ENCODE measurements around the gene CLN3. TPM values are rescaled to one million over a fixed set of nuclear protein-coding genes. Genes with fewer than 3 reads are reported as not detected.

The CLN3 gene
- total and polyA plus RNA-seq, 2 of the 13 experiments (the other 11 are each of a cell fraction or from before 2014, with no cell fraction given), result 23.4 to 46.8 TPM

- H3K9me3 ChIP-seq (ENCODE audit: low read length), result no peaks in the 10 kb centered on the region
- H3K79me2 ChIP-seq (ENCODE audit: insufficient read depth, low read length), result no peaks in the 10 kb centered on the region
- no peak overlapping the region for H2AFZ ChIP-seq (ENCODE audit: low read length)
- BruUV-seq (replicated peaks), result TSS peak; percentile 54
- in situ Hi-C loops (cut with HindIII; ENCODE audit: extremely low pct_ligation_motif_present, low pct_unique_long_range_greater_than_20kb), result no loop called here
- 8% methylated on average over 11 of the region's 11 CpGs for WGBS (ENCODE audit: low lambda C conversion rate)
- ChIA-PET CTCF (ENCODE audit: low intra/inter-chr PET ratio, low total read pairs) (no interaction called here), POLR2A (interaction anchor here (0.6 to 3.0 kb wide), 12 partner anchors 8 to 365 kb away, joined by 3 to 23 read pairs (median 4); partner anchors contain the start of genes CLN3, NUPR1, SULT1A1 and SULT1A2)
- no peaks in the 10 kb centered on the region for H4K20me1 ChIP-seq (ENCODE audit: insufficient read depth, low read length)
- DNase-seq (ENCODE audit: low spot score), result peak; percentile 99
- H3K4me3 ChIP-seq (replicated peaks in 1 of 3; ENCODE audit: insufficient read depth in 1 of 3, low read depth in 2 of 3, low read length in 3 of 3), result peak overlapping the region in 2 of 3 experiments; percentile 26 to 27; a peak in 4 of 6 replicates
- peak overlapping the region; percentile 80 for H3K27ac ChIP-seq (ENCODE audit: extremely low read length, insufficient read depth, low read length)
- H3K27me3 ChIP-seq (ENCODE audit: control insufficient read depth in 1 of 2, insufficient read depth in 2 of 2, low read length in 2 of 2), result no peaks in the 10 kb centered on the region
- H3K4me2 ChIP-seq (ENCODE audit: low read depth, low read length), result peak overlapping the region; percentile 72
- peak; percentile 99 for FAIRE-seq
- peak overlapping the region; percentile 31; the same call in 1 of the 2 replicates for H3K9ac ChIP-seq (ENCODE audit: insufficient read depth, low read depth, low read length)
- ATAC-seq, result peak; percentile 90
- intact Hi-C loops (cut with micrococcal nuclease; ENCODE audit: unreplicated experiment), result no loop called here
- peaks cover 74% of the 10 kb centered on the region for H3K4me1 ChIP-seq (ENCODE audit: insufficient read depth, low read length)
- no peaks in the 10 kb centered on the region for H3K36me3 ChIP-seq (replicated peaks in 1 of 2; ENCODE audit: control insufficient read depth in 1 of 2, insufficient read depth in 2 of 2, low read length in 2 of 2)
- TF ChIP-seq ZNF432 (CRISPR knock-in tag; IDR thresholded peaks at IDR 0.05; ENCODE audit: borderline replicate concordance) (no peak), ZNF7 (CRISPR knock-in tag; IDR thresholded peaks at IDR 0.05) (no peak; the same call in 1 of the 2 replicates), ZEB1 (IDR thresholded peaks at IDR 0.05; ENCODE audit: insufficient replicate concordance, low read depth) (peak; percentile 93), ONECUT2 (CRISPR knock-in tag; IDR thresholded peaks at IDR 0.05) (no peak), CENPX (CRISPR knock-in tag; IDR thresholded peaks at IDR 0.05) (no peak), FOSL2 (CRISPR knock-in tag; IDR thresholded peaks at IDR 0.05) (peak; percentile 33), ZNF441 (CRISPR knock-in tag; IDR thresholded peaks at IDR 0.05; ENCODE audit: borderline replicate concordance) (peak; percentile 70; the same call in 1 of the 2 replicates), FOSL1 (CRISPR knock-in tag; IDR thresholded peaks at IDR 0.05; ENCODE audit: borderline replicate concordance) (peak; percentile 15; the same call in 1 of the 2 replicates), ZNF773 (CRISPR knock-in tag; IDR thresholded peaks at IDR 0.05; ENCODE audit: borderline replicate concordance) (peak; percentile 70; the same call in 1 of the 2 replicates), CEBPB (IDR thresholded peaks at IDR 0.05; ENCODE audit: borderline replicate concordance, low read depth, low read length) (peak; percentile 97), ZNF343 (CRISPR knock-in tag; IDR thresholded peaks at IDR 0.05) (0 out of 2 replicates have a peak, but pooled peaks have one; percentile 68), JUN (CRISPR knock-in tag; IDR thresholded peaks at IDR 0.05) (0 out of 2 replicates have a peak, but pooled peaks have one; percentile 74), ZNF678 (CRISPR knock-in tag; IDR thresholded peaks at IDR 0.05) (no peak), FOXA1 (IDR thresholded peaks at IDR 0.05) (no peak; the same call in 1 of the 2 replicates), FOXA1 (CRISPR knock-in tag; IDR thresholded peaks at IDR 0.05) (peak; percentile 76), ZNF460 (CRISPR knock-in tag; IDR thresholded peaks at IDR 0.05; ENCODE audit: borderline replicate concordance) (peak; percentile 97), KAT7 (CRISPR knock-in tag; IDR thresholded peaks at IDR 0.05; ENCODE audit: borderline replicate concordance) (no peak), BORCS8-MEF2B (CRISPR knock-in tag; IDR thresholded peaks at IDR 0.05) (peak; percentile 68), PATZ1 (CRISPR knock-in tag; IDR thresholded peaks at IDR 0.05) (peak; percentile 97), SMC3 (IDR thresholded peaks at IDR 0.05; ENCODE audit: low read length) (peak; percentile 23; the same call in 1 of the 2 replicates), ZSCAN22 (CRISPR knock-in tag; IDR thresholded peaks at IDR 0.05) (peak; percentile 67; the same call in 1 of the 2 replicates), SATB2 (CRISPR knock-in tag; IDR thresholded peaks at IDR 0.05) (no peak), ZNF570 (CRISPR knock-in tag; IDR thresholded peaks at IDR 0.05; ENCODE audit: borderline replicate concordance) (no peak), HHEX (CRISPR knock-in tag; IDR thresholded peaks at IDR 0.05) (peak; percentile 60)
Observed at GRCh38 chr16:28526201-28527099, 34.6 kb upstream of the CLN3 start.

All from HepG2 (cell line).